ENCODE results near the gene TMEM271.
"Not testable (repeated sequence)": the region's sequence is repeated elsewhere in the genome, so short reads cannot be mapped to it uniquely, and the experiment has no call there.

The TMEM271 gene

GRCh38 chr4:560731-561291 is 15.3 kb downstream of the TMEM271 start:
- DNase-seq, result no peak

GRCh38 chr4:560061-560460 is 16.0 kb downstream of the TMEM271 start:
- DNase-seq, result no peak

GRCh38 chr4:555566-556275 is 20.4 kb downstream of the TMEM271 start:
- DNase-seq, result no peak

GRCh38 chr4:554793-555320 is 21.2 kb downstream of the TMEM271 start:
- DNase-seq, result not testable (repeated sequence)

- no peak for DNase-seq
Measured at GRCh38 chr4:552019-552418, 24.1 kb downstream of the TMEM271 start.

GRCh38 chr4:550268-550667 is 25.8 kb downstream of the TMEM271 start:
- not testable (repeated sequence) for DNase-seq

- no peak for DNase-seq
Measured at GRCh38 chr4:548976-549375, 27.1 kb downstream of the TMEM271 start.

GRCh38 chr4:545612-546011 is 30.5 kb downstream of the TMEM271 start:
- DNase-seq, result no peak

GRCh38 chr4:544386-545105 is 31.5 kb downstream of the TMEM271 start:
- DNase-seq, result no peak

- DNase-seq, result no peak
Measured at GRCh38 chr4:541271-541670, 34.8 kb downstream of the TMEM271 start.

GRCh38 chr4:538542-539142 is 37.5 kb downstream of the TMEM271 start:
- no peak for DNase-seq

- DNase-seq, result no peak
Measured at GRCh38 chr4:537436-538264, 38.4 kb downstream of the TMEM271 start.

GRCh38 chr4:536351-536972 is 39.6 kb downstream of the TMEM271 start:
- no peak for DNase-seq

- DNase-seq, result no peak
Measured at GRCh38 chr4:535924-536281, 40.2 kb downstream of the TMEM271 start.

GRCh38 chr4:535181-535923 is 40.7 kb downstream of the TMEM271 start:
- DNase-seq, result no peak

GRCh38 chr4:534576-535151 is 41.4 kb downstream of the TMEM271 start:
- DNase-seq, result no peak

- no peak for DNase-seq
Measured at GRCh38 chr4:534101-534575, 42.0 kb downstream of the TMEM271 start.

GRCh38 chr4:533318-534100 is 42.6 kb downstream of the TMEM271 start:
- DNase-seq, result no peak

GRCh38 chr4:532588-533317 is 43.3 kb downstream of the TMEM271 start:
- DNase-seq, result no peak
